Activated CD8-positive, alpha-beta memory T cell treated with anti-CD3 and anti-CD28 coated beads for 1 hour (primary cell): Measurements from ENCODE around the gene PRDM13.
"Not testable (repeated sequence)": the region's sequence is repeated elsewhere in the genome, so short reads cannot be mapped to it uniquely, and the experiment has no call there.

Source experiments
- DNase-seq, 2 donors: peaks; one replicate each; pipeline ENCODE4 v3.0.0-alpha.2; 2020; ENCODE audit warnings: low read depth in 1 of 2; ENCODE audit errors: extremely low read depth in 1 of 2

The PRDM13 gene

GRCh38 chr6:99606656-99607415, at the start of gene PRDM13:
TSS of gene PRDM13 (plus strand) at chr6:99606833. CDS start at chr6:99607035, 202 bp downstream.
- DNase-seq = no peak

DNA sequence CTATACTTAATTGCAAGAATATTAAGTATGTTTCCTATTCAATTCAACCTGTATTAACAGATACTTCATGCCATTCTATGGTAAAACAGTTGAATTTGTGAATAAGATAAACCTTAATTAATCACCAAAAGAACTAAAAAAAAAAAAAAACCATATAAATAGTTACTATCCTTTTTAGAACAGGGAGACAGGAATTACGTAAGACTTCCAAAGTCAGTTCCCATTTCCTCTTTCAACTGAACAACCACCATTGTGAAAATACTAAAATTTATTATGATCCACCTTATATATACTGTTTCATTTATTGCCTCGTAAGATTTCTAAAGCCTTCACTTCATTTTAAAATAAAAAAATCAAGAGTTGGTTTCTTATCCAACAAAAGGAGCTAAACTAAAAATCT, 47.6 kb upstream of the PRDM13 start:
- DNase-seq = no peak

GRCh38 chr6:99560668-99561067, 46.0 kb upstream of the PRDM13 start:
- no peak for DNase-seq

GRCh38 chr6:99563056-99563723, 43.4 kb upstream of the PRDM13 start:
- no peak for DNase-seq

- peak; percentile 77 to 80 for DNase-seq
These were observed 38.3 kb upstream of the PRDM13 start, which contains the start of gene CCNC for GRCh38 chr6:99568103-99568933. TSS of gene CCNC (minus strand) at chr6:99568660. CDS start at chr6:99568527, 133 bp downstream.

GRCh38 chr6:99573980-99574617, 32.5 kb upstream of the PRDM13 start:
- DNase-seq = no peak

GRCh38 chr6:99575544-99576227, 30.9 kb upstream of the PRDM13 start:
- no peak for DNase-seq

- no peak for DNase-seq
These were observed 26.9 kb upstream of the PRDM13 start for GRCh38 chr6:99579781-99580180.

GRCh38 chr6:99587792-99588191, 18.8 kb upstream of the PRDM13 start:
- no peak for DNase-seq

DNA sequence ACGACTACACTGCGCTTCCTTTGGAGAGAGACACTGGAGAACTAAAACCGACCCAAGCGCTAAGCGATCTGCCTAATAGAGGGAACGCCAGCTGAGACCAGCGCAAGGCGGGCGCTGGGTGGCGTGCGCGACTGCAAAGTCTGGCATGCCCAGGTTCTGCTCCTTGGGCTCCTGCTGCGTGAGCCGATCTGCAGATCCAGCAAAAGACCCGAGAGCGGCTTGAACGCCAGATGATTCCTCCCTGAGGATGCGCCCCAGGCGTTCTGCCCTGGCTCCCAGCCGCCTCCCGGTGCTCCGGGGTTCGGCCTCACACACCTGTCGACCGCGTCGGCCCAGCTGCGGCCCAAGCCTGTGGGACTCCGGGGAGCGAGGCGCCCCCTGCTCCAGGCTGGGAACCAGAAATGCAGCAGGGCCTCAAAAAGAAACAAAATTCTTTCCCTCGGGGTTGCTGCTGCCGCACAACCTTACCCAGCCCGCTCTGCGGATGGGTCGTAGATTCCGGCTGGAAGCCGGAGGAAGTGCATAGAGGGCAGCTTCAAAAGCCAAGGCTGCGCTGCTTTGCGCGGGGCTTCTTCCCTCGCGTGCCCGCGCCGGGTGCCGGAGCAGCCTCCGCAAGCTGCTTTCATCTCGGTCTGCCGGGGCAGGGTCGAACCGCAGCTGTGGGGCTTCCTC, 17.9 kb upstream of the PRDM13 start:
- DNase-seq = peak in 1 of 2 donors; percentile 37

DNA sequence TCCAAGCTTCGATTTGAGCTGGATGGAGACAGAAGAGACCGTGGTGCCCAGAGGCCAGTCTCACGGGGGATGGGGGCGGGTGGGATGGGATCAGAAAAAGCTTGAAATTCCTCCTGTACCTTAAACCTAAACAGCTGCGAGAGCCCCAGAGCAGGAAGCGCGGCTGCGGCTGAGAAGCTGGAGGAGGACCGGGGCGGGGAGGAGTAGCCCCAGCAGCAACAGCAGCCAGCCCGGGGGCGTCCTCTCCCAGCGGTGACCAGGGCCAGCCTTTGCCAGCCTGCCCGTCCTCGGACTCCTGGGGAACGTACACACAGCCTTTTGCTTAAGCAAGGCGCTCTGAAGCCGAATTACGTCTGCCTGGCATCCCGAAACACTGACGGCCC, 17.4 kb upstream of the PRDM13 start:
- no peak for DNase-seq

- DNase-seq = no peak
These were observed 16.6 kb upstream of the PRDM13 start for GRCh38 chr6:99589907-99590493.

- no peak for DNase-seq
These were observed 15.6 kb upstream of the PRDM13 start for GRCh38 chr6:99590728-99591672.

- no peak for DNase-seq
These were observed 14.8 kb upstream of the PRDM13 start for GRCh38 chr6:99591673-99592364.

- DNase-seq = no peak
These were observed 13.7 kb upstream of the PRDM13 start for GRCh38 chr6:99592900-99593299.

- not testable (repeated sequence) for DNase-seq
These were observed 11.9 kb upstream of the PRDM13 start for GRCh38 chr6:99594696-99595095.

- DNase-seq = no peak
These were observed 3.9 kb upstream of the PRDM13 start for GRCh38 chr6:99602520-99603420.
